ENCODE data around the gene TUBGCP6.

The TUBGCP6 gene

GRCh38 chr22:50250555-50251476 is 6.0 kb upstream of the TUBGCP6 start, which contains the start of gene HDAC10:
Gene HDAC10, minus strand, starts transcription at chr22:50251265. Its CDS starts 233 bp downstream, at chr22:50251032.
- DNase-seq (ENCODE audit: low read depth): peak; percentile 67

- no peak for DNase-seq (ENCODE audit: low read depth)
These were observed 5.4 kb upstream of the TUBGCP6 start for GRCh38 chr22:50250249-50250554.

- no peak for DNase-seq (ENCODE audit: low read depth)
These were observed 4.8 kb upstream of the TUBGCP6 start for GRCh38 chr22:50249341-50250248.

GRCh38 chr22:50248196-50249081 is 3.6 kb upstream of the TUBGCP6 start:
- DNase-seq (ENCODE audit: low read depth): no peak

- DNase-seq (ENCODE audit: low read depth): peak; percentile 52
These were observed 2.9 kb upstream of the TUBGCP6 start for GRCh38 chr22:50247748-50248147.

GRCh38 chr22:50246242-50247175 is 1.7 kb upstream of the TUBGCP6 start:
- DNase-seq (ENCODE audit: low read depth): no peak

- DNase-seq (ENCODE audit: low read depth): no peak
These were observed 620 bp upstream of the TUBGCP6 start for GRCh38 chr22:50245214-50246072.

- no peak for DNase-seq (ENCODE audit: low read depth)
These were observed 971 bp downstream of the TUBGCP6 start for GRCh38 chr22:50243685-50244419.

GRCh38 chr22:50242406-50242949 is 2.3 kb downstream of the TUBGCP6 start:
- no peak for DNase-seq (ENCODE audit: low read depth)

GRCh38 chr22:50238755-50239154 is 6.1 kb downstream of the TUBGCP6 start:
- no peak for DNase-seq (ENCODE audit: low read depth)

- no peak for DNase-seq (ENCODE audit: low read depth)
These were observed 8.0 kb downstream of the TUBGCP6 start for GRCh38 chr22:50236731-50237409.

GRCh38 chr22:50233223-50233622 is 11.6 kb downstream of the TUBGCP6 start:
- DNase-seq (ENCODE audit: low read depth): no peak

- DNase-seq (ENCODE audit: low read depth): no peak
These were observed 12.2 kb downstream of the TUBGCP6 start for GRCh38 chr22:50232481-50233151.

- no peak for DNase-seq (ENCODE audit: low read depth)
These were observed 15.5 kb downstream of the TUBGCP6 start for GRCh38 chr22:50229370-50229769.

GRCh38 chr22:50228366-50228765 is 16.5 kb downstream of the TUBGCP6 start:
- no peak for DNase-seq (ENCODE audit: low read depth)

GRCh38 chr22:50227579-50228215 is 17.1 kb downstream of the TUBGCP6 start:
- no peak for DNase-seq (ENCODE audit: low read depth)

GRCh38 chr22:50226875-50227165 is 18.0 kb downstream of the TUBGCP6 start:
- no peak for DNase-seq (ENCODE audit: low read depth)

All from T-helper 22 cell (primary cell).